ENCODE results near the gene IQCE. TPM values are rescaled to one million over a fixed set of nuclear protein-coding genes. Genes with fewer than 3 reads are reported as not detected.

IQCE gene
- total RNA-seq, 1 experiment from 2014 or later, result 21.4 TPM

- Histone ChIP-seq H3K36me3 (ENCODE audit: control insufficient read depth in 1 of 2, insufficient read depth in 2 of 2, low read length in 2 of 2) (no peaks in the 10 kb centered on the region), H3K27me3 (ENCODE audit: insufficient read depth, low read length) (no peaks in the 10 kb centered on the region), H3K9me3 (ENCODE audit: control insufficient read depth in 1 of 2, insufficient read depth in 1 of 2, low read depth in 1 of 2, low read length in 2 of 2) (no peaks in the 10 kb centered on the region), H3K4me2 (ENCODE audit: low read length) (no peak overlapping the region), H3K79me2 (ENCODE audit: insufficient read depth, low read length) (peaks cover 19% of the 10 kb centered on the region; the same call in 1 of the 2 replicates), H3K9ac (ENCODE audit: low read length) (no peak overlapping the region), H2AFZ (ENCODE audit: low read depth, low read length, poor library complexity, severe bottlenecking) (no peak overlapping the region), H3K9me2 (ENCODE audit: insufficient read depth) (no peaks in the 10 kb centered on the region), H4K20me1 (ENCODE audit: insufficient read depth) (no peaks in the 10 kb centered on the region), H3K27ac (ENCODE audit: low read depth, low read length) (no peak overlapping the region), H3K4me3 (replicated peaks in 1 of 2; ENCODE audit: low read depth in 1 of 2, low read length in 2 of 2) (no peak overlapping the region), H3K4me1 (ENCODE audit: control insufficient read depth in 1 of 2, insufficient read depth in 2 of 2, low read length in 2 of 2) (peaks cover 7 to 36% of the 10 kb centered on the region in 2 experiments)
- ChIA-PET POLR2A (no interaction called here), CTCF (no interaction called here), RAD21 (ENCODE audit: low non-redundant PET in 1 of 2, low total read pairs in 2 of 2, uncharacterized antibody in 2 of 2, unreplicated experiment in 2 of 2) (no interaction called here)
- BruUV-seq (replicated peaks), result no TSS peak
- TF ChIP-seq ELF1 (IDR thresholded peaks at IDR 0.05; ENCODE audit: borderline replicate concordance, low read depth), result no peak
- TF ChIP-seq, protein P1, sequence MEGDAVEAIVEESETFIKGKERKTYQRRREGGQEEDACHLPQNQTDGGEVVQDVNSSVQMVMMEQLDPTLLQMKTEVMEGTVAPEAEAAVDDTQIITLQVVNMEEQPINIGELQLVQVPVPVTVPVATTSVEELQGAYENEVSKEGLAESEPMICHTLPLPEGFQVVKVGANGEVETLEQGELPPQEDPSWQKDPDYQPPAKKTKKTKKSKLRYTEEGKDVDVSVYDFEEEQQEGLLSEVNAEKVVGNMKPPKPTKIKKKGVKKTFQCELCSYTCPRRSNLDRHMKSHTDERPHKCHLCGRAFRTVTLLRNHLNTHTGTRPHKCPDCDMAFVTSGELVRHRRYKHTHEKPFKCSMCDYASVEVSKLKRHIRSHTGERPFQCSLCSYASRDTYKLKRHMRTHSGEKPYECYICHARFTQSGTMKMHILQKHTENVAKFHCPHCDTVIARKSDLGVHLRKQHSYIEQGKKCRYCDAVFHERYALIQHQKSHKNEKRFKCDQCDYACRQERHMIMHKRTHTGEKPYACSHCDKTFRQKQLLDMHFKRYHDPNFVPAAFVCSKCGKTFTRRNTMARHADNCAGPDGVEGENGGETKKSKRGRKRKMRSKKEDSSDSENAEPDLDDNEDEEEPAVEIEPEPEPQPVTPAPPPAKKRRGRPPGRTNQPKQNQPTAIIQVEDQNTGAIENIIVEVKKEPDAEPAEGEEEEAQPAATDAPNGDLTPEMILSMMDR (IDR thresholded peaks at IDR 0.05 in 2 of 3, conservative IDR thresholded peaks at IDR 0.05 in 1 of 3; ENCODE audit: borderline replicate concordance in 1 of 3, insufficient read depth in 1 of 3, low read depth in 2 of 3, low read length in 2 of 3), result no peak
- no peak for TF ChIP-seq SIN3A (IDR thresholded peaks at IDR 0.05; ENCODE audit: low read depth)
- TF ChIP-seq ZBTB33 (IDR thresholded peaks at IDR 0.05; ENCODE audit: extremely low read depth, insufficient replicate concordance, low read length), result no peak
- no peak for TF ChIP-seq REST (IDR thresholded peaks at IDR 0.05; ENCODE audit: low read depth)
- TF ChIP-seq EZH2phosphoT487 (IDR thresholded peaks at IDR 0.05; ENCODE audit: borderline replicate concordance), result no peak
- TF ChIP-seq TCF7L2 (IDR thresholded peaks at IDR 0.05; ENCODE audit: borderline replicate concordance, extremely low read depth, insufficient read depth, insufficient read length), result no peak
- no peak for TF ChIP-seq CEBPB (IDR thresholded peaks at IDR 0.05; ENCODE audit: low read depth)
- no peak for TF ChIP-seq EZH2 (IDR thresholded peaks at IDR 0.05)
- no peak for TF ChIP-seq EGR1 (IDR thresholded peaks at IDR 0.05; ENCODE audit: low read depth)
- no peak for TF ChIP-seq ZFX (IDR thresholded peaks at IDR 0.05)
- TF ChIP-seq CBX3 (IDR thresholded peaks at IDR 0.05; ENCODE audit: low read depth), result no peak
- no peak for TF ChIP-seq POLR2A (IDR thresholded peaks at IDR 0.05; ENCODE audit: borderline replicate concordance, extremely low read depth, insufficient read depth, insufficient read length)
- no peak for TF ChIP-seq YY1 (IDR thresholded peaks at IDR 0.05; ENCODE audit: extremely low read depth, insufficient replicate concordance, low read depth, low read length)
- no peak for TF ChIP-seq SP1 (IDR thresholded peaks at IDR 0.05; ENCODE audit: low read depth)
- no peak for DNase-seq (ENCODE audit: low read depth, low spot score)
- intact Hi-C loops (cut with micrococcal nuclease), result no loop called here
- no peak for ATAC-seq
Measured at GRCh38 chr7:2628891-2629290, 70.1 kb downstream of the IQCE start.
